Caki2 (cell line): ENCODE measurements around the gene NEK10. TPM values are rescaled to one million over a fixed set of nuclear protein-coding genes. Genes with fewer than 3 reads are reported as not detected.

Experiments used
- DNase-seq: peaks from one replicate; pipeline ENCODE4 v3.0.0-alpha.2; 2015; ENCODE audit warnings: low read depth
- in situ Hi-C: cut with HindIII; loops from 2 replicates; pipeline ENCODE4 v1.10.0; 2016; ENCODE audit warnings: low sequenced_read_pairs, low pct_unique_long_range_greater_than_20kb, mixed read lengths
- total RNA-seq: library from RNA; depleted of rRNA; stranded (reverse); fragments of >200 nt; shearing (Covaris generic); gene quantifications from 2 replicates; pipeline ENCODE4 v1.2.3, GENCODE V29; 2014; ENCODE audit warnings: low replicate concordance

NEK10 gene
- total RNA-seq, 1 experiment from 2014 or later, result 0.07 TPM

DNA sequence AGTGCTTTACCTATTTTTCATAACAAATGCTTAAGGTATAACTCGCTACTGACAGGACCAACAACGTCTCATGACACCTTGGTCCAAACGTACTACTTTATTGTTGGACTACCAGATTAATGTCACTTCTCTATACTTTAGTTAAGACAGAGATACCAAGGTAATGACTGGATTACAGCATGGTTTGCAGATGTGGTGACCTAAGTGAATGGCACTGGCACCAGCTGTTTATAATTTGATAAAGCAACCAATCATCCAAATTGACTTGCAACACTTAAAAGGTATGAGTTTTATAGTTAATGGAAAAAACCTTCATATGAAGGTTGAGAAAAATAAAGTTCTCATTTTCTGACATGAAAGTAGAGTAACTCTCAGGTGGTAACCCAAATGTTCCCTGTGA lies 209.0 kb downstream of the NEK10 start:
- DNase-seq, result no peak
- in situ Hi-C loops, result no loop called here

DNA sequence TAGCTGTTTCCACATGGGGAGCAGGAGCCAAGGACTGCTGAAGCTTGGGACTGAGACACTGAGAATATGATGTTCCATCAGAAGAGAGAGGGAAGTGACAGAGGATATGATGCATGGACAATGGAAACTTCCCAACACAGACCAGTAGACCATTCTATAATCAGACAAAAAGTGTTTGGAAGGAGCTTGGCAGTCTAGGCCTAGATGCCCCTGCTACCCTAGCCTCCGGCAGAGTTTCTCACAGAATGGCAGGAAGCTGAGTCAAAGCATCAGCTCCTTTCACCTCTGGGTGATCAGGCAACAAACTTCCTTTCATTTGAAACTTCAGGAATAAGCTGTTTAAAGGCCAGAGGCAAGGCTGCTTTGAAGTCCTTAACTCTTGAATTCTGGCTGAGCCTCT lies 222.0 kb downstream of the NEK10 start:
- no peak for DNase-seq
- in situ Hi-C loops, result no loop called here

DNA sequence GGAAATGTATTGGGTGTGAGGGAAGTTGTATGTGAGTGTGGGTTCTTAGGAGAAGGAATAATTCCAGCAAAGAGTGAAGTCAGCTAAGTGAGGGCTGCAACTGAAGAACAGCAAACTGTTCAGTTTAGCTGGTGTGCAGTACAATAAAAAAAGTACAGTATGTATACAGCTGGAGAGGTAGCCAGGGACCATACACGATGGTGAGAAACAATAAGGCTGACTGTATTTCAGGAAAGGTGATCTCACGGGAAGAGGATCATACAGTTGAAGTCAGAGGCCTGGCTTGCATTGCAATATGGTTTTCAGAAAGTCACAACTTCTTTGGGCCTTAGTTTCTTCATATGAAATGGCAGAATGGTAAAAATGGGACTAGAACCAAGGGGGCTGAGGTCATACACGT lies 222.4 kb downstream of the NEK10 start:
- no peak for DNase-seq
- in situ Hi-C loops, result no loop called here

DNA sequence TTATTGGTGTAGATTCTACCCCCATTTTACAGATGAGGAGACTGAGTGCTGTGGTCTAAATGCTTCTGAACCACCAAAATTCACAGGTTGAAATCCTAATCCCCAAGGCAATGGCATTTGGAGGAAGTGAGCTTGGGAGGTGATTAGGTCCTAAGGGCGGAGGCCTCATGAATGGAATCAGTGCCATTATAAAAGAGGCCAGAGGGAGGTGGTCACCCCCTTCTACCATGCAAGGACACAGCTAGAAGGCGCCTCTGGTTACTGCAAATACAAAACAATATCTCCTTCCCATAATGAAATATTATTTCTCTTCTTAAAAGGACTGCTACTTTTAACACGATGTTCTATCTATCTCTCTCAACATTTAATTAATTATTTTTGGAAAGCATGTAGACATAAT lies 223.5 kb downstream of the NEK10 start:
- no peak for DNase-seq
- in situ Hi-C loops, result no loop called here

DNA sequence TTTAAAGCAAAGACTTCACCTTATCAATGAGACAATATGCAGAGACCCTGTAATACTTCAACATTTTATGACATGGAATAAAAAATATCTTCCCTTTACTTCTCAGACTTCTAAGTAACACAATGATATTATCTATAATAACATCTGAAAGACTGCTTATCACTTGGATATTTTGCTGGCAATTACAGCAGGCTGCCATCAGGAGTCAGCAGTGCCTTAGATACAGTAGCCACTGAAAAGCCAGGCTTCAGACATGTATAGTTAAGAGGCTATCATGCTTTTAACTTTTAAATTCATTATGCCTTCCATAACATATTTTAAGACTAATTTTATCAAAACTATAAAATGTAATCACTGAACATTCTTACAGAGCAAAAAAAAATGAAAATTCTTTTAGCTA lies 227.5 kb downstream of the NEK10 start:
- in situ Hi-C loops, result no loop called here

DNA sequence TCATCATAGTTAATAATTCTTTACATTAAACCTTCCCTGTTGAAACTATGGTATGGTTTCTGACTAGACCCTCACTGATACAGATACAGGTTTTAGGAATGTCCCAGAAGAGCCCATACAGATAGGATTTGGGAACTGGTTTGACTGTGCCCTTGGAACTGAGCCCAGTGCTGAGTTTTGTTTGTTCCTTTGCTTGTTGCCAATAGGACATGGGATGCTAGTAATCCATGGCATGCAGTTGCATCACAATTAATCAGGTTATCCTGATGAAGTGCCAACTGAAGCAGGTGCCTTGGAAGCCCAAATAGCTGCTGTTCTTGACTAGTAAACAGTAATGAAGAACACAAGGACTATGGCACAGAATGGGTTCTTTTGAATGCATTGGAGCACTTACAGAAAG lies 230.6 kb downstream of the NEK10 start:
- in situ Hi-C loops, result no loop called here
- no peak for DNase-seq

More for the DNA sequence above, 227.5 kb downstream of the NEK10 start:
- DNase-seq, result no peak

DNA sequence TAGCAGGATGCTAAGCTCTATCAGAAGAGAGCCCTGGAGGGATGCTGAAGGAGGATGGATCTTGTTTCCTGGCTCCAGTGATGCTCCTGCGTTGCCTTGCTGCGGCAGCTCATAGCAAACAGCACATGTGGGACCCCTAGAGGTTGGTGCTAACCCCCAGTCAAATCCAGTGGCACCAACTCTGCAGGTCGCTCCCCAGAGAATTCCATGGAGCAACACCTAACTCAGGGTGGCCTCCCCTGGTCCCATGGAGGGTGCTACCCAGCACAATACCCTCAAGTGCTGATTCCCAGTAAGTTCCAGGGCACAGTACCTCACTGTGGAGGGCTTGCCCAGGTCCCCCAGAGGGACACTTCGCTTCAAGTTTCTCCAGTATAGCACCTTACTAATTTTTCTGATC lies 231.2 kb downstream of the NEK10 start:
- no peak for DNase-seq
- in situ Hi-C loops, result no loop called here

DNA sequence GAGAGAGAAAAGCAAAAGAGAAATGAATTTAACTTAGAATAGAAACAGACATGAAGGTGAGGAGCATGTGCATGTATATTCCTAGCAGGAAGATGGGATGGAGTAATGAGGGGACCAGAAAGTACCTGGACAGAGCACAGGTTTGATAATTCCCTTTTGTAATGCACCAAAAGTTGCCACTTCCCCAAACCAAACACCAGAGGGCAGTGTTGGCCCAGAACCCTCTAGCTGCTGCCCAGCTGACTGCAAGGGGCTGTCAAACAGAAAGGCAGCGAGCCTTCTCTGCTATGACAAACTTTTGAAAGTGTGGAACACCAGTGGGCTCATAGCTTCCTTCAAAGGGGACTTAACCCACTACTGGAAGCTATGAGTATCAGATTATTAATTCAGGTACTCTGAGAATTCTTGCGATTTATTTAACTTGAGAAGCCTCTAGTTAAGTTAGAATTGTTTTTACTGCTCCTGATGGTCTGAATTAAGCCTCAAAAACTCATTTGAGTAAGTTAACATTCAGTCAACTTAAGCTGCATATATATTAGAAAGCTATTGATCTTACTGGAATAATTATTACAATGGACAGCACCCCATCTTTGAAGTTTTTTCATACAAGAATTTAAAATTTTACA lies 234.9 kb downstream of the NEK10 start:
- DNase-seq, result peak; percentile 50
- in situ Hi-C loops, result no loop called here

DNA sequence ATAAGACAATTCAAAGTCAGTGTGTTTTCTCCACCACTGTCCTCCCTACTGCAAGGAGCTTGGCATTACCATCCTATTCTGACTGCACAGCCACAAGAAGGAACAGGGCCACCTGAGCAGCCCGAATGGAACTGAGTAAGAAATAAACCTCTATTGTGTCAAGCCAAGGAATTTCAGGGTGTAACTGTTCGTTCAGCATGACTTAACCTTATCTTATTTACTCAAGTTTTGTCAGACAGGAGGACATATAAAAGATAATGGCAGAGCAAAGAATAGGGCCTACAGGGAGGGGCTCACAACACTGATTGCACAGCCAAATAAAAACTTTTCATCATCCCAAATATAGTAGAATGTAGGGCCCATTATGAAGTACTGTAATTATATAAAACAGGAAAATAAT lies 236.1 kb downstream of the NEK10 start:
- DNase-seq, result peak; percentile 16

DNA sequence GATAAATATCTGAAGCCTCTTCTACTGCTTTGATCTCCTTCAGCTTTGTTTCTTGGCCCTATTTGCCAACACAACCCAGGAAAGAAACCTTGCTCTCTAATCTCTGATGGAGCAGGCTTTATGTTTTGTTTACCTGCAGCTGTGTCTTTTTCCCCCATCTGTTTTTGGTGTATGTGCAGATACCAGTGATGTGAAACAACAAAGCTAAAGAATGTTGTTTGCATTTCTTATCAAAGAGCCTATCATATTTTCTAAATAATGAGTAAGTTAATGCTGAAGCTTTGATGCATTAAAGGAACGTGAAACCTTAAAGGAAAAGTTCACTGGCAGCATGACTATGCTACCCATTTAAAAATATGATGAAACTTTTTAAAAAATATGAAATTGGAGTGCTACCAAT lies 238.4 kb downstream of the NEK10 start:
- in situ Hi-C loops, result no loop called here
- DNase-seq, result no peak

More for the DNA sequence above, 236.1 kb downstream of the NEK10 start:
- in situ Hi-C loops, result no loop called here

DNA sequence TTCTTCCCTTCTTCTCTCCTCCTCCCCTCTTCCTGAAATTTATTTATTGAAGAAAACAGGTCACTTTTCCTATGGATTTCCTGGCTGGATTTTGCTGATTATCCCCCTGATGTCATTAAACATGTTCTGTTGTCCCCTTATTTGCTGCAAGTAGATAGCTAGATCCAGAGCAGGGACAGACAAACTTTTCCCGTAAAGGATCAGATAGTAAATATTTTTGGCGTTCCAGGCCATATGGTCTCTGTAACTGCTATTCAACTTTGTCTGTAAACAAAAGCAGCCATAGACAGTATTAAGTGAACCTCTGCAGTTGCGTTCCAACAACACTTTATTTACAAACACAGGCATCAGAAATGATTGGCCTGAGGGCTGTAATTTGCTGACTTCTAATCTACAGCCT lies 241.3 kb downstream of the NEK10 start:
- in situ Hi-C loops, result no loop called here

DNA sequence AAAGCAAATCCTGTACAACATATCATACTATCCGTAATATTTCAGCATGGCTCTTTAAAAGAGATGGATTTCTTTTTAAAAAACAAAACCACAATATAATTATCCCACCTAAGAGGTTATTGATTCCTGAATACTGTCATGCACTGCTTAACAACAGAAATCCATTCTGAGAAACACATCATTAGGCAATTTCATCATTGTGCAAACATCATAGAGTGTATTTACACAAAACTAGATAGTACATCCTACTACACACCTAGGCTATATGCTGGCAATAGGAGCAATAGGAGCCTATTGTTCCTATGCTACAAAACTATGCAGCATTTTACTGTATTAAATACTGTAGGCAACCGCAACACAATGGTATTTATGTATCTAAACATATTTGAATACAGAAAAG lies 242.0 kb downstream of the NEK10 start:
- in situ Hi-C loops, result no loop called here
- no peak for DNase-seq

More for the DNA sequence above, 241.3 kb downstream of the NEK10 start:
- no peak for DNase-seq

DNA sequence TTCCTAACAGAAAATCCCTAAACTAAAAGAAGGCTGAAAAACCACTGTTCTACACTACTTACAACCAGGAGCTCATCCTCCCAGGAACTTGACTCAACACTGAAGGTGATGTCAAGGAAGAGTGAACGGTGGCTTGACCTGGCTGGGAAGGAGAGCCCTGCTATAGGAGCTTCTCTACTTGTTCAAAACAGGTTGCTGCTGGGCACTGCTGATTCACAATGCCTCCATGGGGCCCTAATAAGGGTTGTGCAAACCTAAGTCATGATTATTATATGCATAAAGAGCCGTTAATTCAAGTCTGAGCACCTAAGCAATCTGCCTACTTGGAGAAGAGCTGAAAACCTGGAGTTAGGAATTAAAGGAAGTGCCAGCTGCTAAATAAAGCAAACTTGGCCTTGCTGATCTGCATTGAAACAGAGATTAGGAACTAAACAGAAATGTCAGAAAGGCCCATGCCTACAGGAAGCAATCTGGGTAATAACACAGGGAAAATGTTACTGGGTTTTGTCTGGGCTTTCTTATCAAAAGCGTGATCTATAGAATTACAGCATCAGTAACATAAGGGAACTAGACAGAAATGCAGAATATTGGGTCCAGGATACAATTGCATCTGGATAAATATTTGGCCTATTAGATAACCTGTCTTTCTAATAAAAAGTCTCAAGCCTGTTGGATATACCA lies 243.2 kb downstream of the NEK10 start:
- in situ Hi-C loops, result no loop called here
- DNase-seq, result no peak

DNA sequence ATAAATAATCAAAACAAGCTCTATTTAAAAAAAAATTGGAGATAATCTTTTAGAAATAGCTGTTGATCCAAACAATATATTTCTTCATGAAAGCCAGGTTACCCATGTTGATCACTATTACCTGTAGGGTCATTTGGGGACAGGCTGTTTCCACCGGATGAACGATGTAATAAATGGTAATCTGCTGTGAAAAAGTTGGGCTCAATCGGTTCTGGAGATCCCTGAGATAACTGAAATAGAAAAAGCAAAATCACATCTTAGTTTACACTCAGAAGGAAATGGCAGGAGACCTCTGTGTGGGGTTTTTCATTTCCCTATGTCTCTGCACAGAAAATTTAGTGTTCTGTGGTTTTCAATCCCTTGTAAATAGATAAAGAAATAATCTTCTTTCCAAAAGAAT lies 249.5 kb downstream of the NEK10 start:
- in situ Hi-C loops, result no loop called here
- no peak for DNase-seq

DNA sequence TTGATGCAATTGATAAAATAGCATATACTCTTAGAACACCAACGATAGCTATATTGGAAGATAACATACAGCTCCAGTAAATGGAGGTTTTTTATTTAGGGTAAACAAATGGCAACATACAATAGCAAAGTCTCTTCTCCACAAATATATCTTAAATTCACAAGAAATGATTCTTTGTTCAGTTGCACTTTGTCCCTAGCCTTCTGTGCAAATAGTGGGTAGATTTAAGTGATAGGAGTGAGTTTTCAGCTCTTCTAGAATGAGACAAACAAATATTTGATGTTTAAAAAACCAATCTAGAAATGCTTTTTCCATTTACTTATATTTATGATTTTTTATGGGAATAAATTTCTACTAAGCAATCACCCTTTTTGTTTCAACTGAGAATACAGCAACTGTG lies 253.8 kb downstream of the NEK10 start:
- DNase-seq, result no peak
- in situ Hi-C loops, result no loop called here

DNA sequence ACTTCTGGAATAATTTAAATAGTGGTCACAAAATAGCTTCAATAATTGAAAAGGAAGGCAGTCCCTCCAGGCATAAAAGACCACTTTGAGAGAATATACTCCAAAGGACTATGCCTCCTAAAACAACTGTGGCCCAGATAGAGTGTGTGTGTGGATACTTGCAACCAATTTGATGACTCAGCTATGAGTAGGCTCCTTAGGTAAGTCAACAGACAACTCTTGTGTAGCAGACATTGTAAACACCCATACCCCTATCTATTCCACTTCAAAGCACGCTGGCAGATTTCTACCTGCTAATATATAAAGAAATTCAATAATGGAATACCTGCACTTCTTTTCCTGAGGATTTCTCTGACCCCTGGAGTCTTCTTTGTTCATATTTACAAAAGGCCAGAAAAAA lies 254.5 kb downstream of the NEK10 start:
- in situ Hi-C loops, result no loop called here
- no peak for DNase-seq

DNA sequence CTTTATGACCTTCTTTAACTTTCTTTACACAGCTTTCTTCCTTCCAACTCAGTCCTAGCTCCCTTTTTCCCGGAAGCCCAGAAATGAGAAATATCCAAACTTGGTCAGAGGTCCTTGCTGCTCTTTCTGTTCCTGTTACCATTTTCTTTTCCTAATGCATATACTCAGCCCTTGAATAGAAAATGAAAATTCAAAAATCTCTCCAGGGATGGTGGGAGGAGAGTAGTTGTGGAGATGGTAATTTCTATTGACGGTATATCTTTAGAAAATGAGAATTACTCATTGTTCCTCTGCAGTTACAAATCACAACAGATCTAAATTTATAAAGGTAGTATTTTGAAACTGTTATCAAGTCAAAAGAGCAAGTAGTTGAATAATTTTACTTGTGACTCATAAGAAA lies 255.1 kb downstream of the NEK10 start:
- in situ Hi-C loops, result no loop called here
- DNase-seq, result no peak

DNA sequence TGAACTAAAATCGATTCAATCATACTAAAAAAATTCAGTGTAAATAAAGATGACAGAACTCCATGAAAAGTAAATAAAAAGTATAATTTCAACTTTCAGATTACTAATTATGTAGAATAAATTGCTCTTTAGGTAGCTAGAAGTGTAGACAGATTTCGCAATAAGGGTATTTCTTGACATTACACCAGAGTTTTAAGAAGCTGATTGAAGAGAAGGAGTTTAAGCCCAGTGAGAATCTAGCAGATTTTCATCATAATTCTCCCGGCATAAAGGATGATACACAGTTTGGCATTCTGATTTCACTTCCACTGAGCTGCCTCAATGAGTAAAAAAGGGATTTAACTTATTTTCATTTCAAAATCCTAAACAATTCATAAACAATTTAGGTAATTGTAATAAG lies 259.2 kb downstream of the NEK10 start:
- in situ Hi-C loops, result no loop called here
- DNase-seq, result no peak

DNA sequence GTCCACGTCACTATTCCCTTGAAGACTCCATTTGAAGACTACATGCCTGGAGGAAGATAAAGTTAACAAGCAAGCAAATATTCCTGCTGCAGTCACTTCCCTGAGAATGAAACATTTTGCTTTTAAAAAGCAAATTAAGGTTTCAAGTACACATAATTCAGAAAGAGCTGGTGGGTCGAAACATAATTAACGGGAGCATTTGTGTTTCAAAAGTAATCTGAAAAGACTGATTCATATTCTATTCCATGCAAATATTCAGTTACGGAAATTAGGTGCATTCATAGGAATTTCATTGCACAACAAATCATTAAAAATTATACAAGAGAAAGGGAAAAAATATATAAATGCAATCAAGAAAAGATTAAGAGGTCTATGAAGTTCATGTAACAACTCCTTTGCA lies 260.9 kb downstream of the NEK10 start:
- in situ Hi-C loops, result no loop called here
- DNase-seq, result no peak

DNA sequence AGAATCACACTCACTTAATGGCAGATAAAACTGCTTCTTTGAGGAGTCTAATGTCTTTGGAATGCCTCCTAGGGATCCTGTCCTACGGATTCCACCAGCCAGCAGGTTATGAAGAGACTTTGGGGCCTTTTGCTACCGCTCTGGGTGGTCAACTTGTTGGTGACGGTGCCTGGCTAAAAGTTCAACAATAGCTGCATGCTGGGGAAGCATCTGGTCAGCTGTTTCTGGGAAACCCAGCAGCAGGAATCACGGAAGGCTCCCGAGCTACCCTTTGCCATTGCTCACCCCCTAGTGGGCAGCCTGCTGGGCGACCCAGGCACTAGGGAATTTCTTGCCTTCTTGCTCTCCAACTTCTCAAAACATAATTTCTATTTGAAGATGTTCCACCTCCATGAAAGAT lies 263.3 kb downstream of the NEK10 start:
- in situ Hi-C loops, result no loop called here
- DNase-seq, result no peak
